ENCODE measurements around the gene ASTN2.

DNA sequence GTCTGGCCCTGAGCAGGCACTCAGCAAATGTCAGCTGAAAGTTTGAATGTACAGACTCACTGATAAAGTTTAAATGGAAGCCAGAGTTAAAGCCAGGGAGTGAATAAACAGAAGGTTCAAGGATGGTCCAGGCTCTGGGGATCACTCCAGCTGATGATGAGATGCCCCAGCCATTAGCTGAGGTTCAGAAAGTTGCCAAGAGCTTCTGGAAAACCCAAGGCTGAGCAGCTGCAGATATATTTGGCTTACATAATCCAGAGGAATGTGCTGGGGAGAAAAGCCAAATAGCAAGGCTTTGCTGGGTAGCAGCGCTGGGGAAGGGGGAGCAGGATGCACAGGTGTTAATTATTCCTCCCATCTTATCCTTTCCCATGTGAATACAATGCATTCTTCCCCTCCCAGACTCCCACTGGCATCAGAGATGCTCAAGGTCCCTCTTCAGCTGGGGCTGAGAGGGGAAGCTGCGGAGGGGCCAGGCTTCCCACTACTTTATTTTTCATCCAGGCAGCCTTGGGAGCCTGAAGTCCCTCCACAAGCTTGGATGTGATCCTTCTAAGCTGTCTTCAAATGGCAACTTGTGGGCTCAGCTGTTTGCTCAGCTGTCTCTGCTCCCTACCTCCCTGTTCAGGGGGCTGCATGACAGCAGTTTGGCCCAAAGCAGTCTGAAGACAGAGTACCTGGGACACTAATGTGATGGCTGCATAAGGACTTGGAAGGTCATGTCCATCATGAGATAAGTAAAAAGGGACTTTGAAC lies 386.6 kb downstream of the ASTN2 start:
- TF ChIP-seq CTCF (conservative IDR thresholded peaks at IDR 0.05; ENCODE audit: low read length): no peak
- TF ChIP-seq EZH2phosphoT487 (IDR thresholded peaks at IDR 0.05; ENCODE audit: borderline replicate concordance, low read depth, low read length): no peak
